AG09319 (cell line): Measurements from ENCODE around the gene TJAP1.
"Not testable (repeated sequence)": the region's sequence is repeated elsewhere in the genome, so short reads cannot be mapped to it uniquely, and the experiment has no call there.

Source experiments
- DNase-seq: peaks from one replicate; pipeline ENCODE4 v3.0.0-alpha.2; 2010; ENCODE audit warnings: low read depth; ENCODE audit errors: extremely low read depth
- TF ChIP-seq, protein P1 (sequence below): IDR thresholded peaks from 2 replicates; pipeline ENCODE4 v1.5.1; 2011; ENCODE audit warnings: low read depth, mild to moderate bottlenecking, inconsistent platforms, low read length, moderate library complexity

The TJAP1 gene

DNA sequence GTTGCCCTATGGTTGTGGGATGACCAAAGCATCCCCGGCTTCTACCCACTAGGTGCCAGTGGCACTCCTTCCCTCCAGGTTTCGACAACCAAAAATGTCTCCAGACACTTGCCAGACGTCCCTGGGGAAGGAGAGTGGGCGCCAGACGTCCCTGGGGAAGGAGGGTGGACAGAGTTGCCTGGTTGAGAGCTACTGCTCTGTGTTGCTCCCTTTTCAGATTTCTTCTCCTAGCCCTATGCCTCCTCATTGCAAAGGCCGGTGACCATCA lies 19.7 kb downstream of the TJAP1 start:
- DNase-seq, result no peak
- TF ChIP-seq, protein P1, sequence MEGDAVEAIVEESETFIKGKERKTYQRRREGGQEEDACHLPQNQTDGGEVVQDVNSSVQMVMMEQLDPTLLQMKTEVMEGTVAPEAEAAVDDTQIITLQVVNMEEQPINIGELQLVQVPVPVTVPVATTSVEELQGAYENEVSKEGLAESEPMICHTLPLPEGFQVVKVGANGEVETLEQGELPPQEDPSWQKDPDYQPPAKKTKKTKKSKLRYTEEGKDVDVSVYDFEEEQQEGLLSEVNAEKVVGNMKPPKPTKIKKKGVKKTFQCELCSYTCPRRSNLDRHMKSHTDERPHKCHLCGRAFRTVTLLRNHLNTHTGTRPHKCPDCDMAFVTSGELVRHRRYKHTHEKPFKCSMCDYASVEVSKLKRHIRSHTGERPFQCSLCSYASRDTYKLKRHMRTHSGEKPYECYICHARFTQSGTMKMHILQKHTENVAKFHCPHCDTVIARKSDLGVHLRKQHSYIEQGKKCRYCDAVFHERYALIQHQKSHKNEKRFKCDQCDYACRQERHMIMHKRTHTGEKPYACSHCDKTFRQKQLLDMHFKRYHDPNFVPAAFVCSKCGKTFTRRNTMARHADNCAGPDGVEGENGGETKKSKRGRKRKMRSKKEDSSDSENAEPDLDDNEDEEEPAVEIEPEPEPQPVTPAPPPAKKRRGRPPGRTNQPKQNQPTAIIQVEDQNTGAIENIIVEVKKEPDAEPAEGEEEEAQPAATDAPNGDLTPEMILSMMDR, result no peak

DNA sequence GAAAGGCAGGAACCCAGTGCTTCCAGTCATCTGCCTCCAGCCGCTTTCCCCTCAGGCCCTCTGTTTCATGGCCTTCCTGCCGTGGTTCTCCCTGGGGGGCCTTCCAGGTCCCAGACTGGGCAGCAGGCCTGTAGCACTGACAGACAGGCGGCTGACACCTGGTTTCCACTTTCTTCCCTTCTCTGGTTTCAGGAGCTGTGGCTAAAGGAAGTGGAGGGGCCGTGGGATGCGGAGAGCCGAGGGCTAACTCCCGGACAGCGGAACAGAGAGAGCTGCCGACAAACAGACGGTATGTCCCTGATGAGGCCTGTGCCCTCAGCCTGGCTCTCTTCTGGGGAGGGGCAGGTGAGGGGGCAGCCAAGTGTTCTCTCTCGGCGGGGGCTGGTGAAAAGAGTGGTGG lies 20.3 kb downstream of the TJAP1 start:
- TF ChIP-seq, protein P1, result no peak

GRCh38 chr6:43498291-43498690 lies 20.9 kb downstream of the TJAP1 start:
- DNase-seq, result not testable (repeated sequence)

More for the DNA sequence above, 20.3 kb downstream of the TJAP1 start:
- no peak for DNase-seq

- TF ChIP-seq, protein P1, result no peak
- DNase-seq, result no peak
These were observed 21.9 kb downstream of the TJAP1 start for GRCh38 chr6:43499028-43499815.

- TF ChIP-seq, protein P1, result no peak
- DNase-seq, result no peak
These were observed 23.6 kb downstream of the TJAP1 start for GRCh38 chr6:43500921-43501320.

DNA sequence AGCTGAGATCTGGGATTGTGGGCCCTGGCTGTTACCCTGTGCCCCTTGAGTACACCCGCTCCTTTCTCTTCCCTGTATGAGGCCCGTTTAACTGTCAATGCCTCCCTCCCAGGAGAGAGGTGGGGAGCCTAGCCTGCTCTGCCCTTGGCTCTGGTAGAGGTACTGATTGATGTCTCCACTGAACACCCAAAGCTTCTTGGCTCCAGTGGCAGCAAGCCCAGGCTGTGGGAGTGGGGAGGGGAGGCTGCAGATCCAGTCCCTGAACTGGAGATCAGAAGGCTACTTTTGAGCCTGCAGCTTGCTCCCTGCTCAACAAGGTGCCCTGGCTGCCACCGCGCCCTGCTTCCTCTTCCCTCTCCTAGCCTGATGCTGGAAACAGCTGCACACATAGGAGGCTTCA lies 25.3 kb downstream of the TJAP1 start:
- no peak for DNase-seq
- TF ChIP-seq, protein P1, result no peak

DNA sequence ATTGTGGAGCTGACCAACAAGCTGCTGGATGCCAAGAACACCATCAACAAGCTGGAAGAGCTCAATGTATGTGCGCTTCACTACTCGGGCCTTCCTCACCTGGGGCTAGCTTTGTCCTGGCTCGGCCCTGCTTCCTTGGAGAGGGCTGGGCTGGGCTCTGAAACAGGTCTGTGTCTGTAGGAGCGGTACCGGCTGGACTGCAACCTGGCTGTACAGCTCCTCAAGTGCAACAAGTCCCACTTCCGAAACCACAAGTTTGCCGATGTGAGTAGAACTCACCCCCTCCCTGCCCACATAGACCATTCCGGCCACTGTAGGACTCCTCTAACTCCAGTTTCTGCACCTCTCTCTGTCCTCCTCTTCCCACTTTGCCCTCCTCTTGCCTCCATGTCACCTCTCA lies 26.1 kb downstream of the TJAP1 start:
- TF ChIP-seq, protein P1, result no peak

More for the DNA sequence above, 26.1 kb downstream of the TJAP1 start:
- DNase-seq, result no peak
